Suprapubic skin (tissue), 4 donors: ENCODE data around the gene MYO5B. TPM values are rescaled to one million over a fixed set of nuclear protein-coding genes. Genes with fewer than 3 reads are reported as not detected.
"Not testable (repeated sequence)": the region's sequence is repeated elsewhere in the genome, so short reads cannot be mapped to it uniquely, and the experiment has no call there.

Experiments
- DNase-seq, 2 donors: peaks; one replicate each; pipeline ENCODE4 v3.0.0-alpha.2; 2019; ENCODE audit warnings: low spot score in 2 of 2
- H3K27ac ChIP-seq: fragments of 200-600 bp; sonication (generic); one replicate; pipeline ENCODE4 v1.5.1; 2019
- H3K27me3 ChIP-seq: fragments of 200-600 bp; sonication (generic); one replicate; pipeline ENCODE4 v1.5.1; 2019
- H3K36me3 ChIP-seq: fragments of 200-600 bp; sonication (generic); one replicate; pipeline ENCODE4 v1.5.1; 2019
- H3K4me1 ChIP-seq: fragments of 200-600 bp; sonication (generic); one replicate; pipeline ENCODE4 v1.5.1; 2019
- H3K4me3 ChIP-seq: fragments of 200-600 bp; sonication (generic); one replicate; pipeline ENCODE4 v1.5.1; 2019; ENCODE audit warnings: mild to moderate bottlenecking
- H3K9me3 ChIP-seq: fragments of 200-600 bp; sonication (generic); one replicate; pipeline ENCODE4 v1.5.1; 2019
- EP300 ChIP-seq: sonication (generic); formaldehyde crosslinking; IDR thresholded peaks from one replicate; pipeline ENCODE4 v1.6.1; 2017; ENCODE audit warnings: antibody characterized with exemption
- POLR2A ChIP-seq, 2 donors: fragments of 450-650 bp; IDR thresholded peaks; one replicate each; pipeline ENCODE4 v1.6.1; 2017; ENCODE audit warnings: antibody characterized with exemption in 2 of 2, mild to moderate bottlenecking in 2 of 2, moderate library complexity in 2 of 2
- POLR2AphosphoS5 ChIP-seq, 3 donors: sonication (generic); formaldehyde crosslinking; IDR thresholded peaks; one replicate each; pipeline ENCODE4 v1.6.1; 2017; ENCODE audit warnings: antibody characterized with exemption in 3 of 3
- WGBS: methylation state at CpG from one replicate; pipeline ENCODE4 v1.1.5; 2018; 5-methylcytosine and 5-hydroxymethylcytosine counted together
- total RNA-seq, 4 donors: library from RNA; depleted of rRNA; stranded (reverse); fragments of >200 nt; gene quantifications; one replicate each; pipeline ENCODE4 v1.1.0, GENCODE V29; 2016
- TF ChIP-seq, protein P1 (sequence below), 2 donors: fragments of 200-600 bp in 1 of 2; fragments of 450-650 bp in 1 of 2; sonication (generic) in 1 of 2; IDR thresholded peaks; one replicate each; pipeline ENCODE4 v1.5.1; 2016 to 2019; ENCODE audit warnings: antibody characterized with exemption in 2 of 2, mild to moderate bottlenecking in 1 of 2, moderate library complexity in 1 of 2

Gene MYO5B
- total RNA-seq, 4 donors from 2014 or later = 30.3 to 44.4 (median 40.7) TPM

DNA sequence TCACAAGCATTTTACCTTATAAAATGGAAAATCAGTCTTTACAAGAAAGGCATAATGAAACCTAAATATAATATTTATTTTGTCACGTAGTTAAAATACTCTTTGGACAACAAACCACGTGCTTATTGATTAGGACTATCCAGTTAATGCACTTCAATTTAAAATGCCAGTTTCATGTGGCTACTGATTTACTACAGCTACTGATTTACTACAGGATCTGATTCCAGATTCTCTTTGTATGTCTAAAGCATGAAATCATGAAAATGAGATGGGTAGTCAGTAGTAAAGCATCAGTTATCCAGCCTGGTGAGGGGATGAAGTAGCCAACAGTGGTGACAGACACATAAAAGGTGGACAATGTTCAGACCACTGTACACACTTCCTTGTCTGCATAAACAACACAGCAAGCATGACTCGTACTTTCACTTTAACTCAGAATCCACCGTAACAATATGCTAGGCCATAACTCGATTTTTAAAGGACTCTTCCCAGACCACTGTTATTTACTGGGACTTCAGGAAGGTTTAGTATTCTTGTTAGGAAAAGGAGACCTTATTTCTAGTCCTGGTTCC lies 406.5 kb downstream of the MYO5B start:
- Histone ChIP-seq H3K27ac (no peak overlapping the region), H3K9me3 (no peaks in the 10 kb centered on the region), H3K36me3 (peaks cover 41% of the 10 kb centered on the region), H3K4me1 (no peaks in the 10 kb centered on the region), H3K4me3 (no peak overlapping the region), H3K27me3 (no peaks in the 10 kb centered on the region)
- 68% methylated on average over 5 of the region's 5 CpGs for WGBS
- no peak for TF ChIP-seq POLR2AphosphoS5 (IDR thresholded peaks at IDR 0.05)
- TF ChIP-seq EP300 = no peak
- TF ChIP-seq POLR2A (IDR thresholded peaks at IDR 0.05) = no peak
- TF ChIP-seq, protein P1, sequence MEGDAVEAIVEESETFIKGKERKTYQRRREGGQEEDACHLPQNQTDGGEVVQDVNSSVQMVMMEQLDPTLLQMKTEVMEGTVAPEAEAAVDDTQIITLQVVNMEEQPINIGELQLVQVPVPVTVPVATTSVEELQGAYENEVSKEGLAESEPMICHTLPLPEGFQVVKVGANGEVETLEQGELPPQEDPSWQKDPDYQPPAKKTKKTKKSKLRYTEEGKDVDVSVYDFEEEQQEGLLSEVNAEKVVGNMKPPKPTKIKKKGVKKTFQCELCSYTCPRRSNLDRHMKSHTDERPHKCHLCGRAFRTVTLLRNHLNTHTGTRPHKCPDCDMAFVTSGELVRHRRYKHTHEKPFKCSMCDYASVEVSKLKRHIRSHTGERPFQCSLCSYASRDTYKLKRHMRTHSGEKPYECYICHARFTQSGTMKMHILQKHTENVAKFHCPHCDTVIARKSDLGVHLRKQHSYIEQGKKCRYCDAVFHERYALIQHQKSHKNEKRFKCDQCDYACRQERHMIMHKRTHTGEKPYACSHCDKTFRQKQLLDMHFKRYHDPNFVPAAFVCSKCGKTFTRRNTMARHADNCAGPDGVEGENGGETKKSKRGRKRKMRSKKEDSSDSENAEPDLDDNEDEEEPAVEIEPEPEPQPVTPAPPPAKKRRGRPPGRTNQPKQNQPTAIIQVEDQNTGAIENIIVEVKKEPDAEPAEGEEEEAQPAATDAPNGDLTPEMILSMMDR (IDR thresholded peaks at IDR 0.05) = no peak
- no peak for DNase-seq

DNA sequence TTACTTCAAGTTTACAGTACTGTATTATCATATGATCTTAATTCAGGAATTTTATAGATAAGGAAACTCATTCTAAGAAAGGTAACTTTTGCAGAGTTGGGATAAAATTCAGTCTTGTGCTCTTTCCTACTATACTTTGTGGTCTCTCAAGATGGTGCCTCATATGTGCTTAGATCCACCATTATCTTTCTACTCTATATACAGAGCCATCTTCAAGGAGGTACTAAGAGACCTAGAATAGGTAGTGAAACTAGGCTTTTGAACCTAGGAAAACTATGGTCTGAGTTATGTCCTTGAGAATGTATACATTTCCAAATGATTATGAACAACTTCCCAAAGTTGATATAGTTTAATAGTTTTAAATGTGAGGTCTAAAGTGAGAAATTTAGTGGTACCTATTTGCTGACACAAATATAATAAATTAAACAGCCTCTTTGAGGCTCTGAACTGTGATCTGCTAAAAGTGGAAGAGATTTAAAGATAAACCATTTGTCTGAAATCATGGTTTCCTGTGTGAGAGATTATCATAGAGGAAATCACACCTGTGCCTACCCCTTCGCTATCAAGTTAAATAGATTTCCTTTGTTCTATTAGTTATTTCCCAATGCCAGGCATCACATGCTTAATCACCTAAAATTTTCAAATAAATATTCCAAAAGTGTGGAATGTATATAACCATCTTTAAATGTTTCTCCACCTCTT lies 408.8 kb downstream of the MYO5B start:
- Histone ChIP-seq H3K36me3 (peaks cover 47% of the 10 kb centered on the region), H3K9me3 (no peaks in the 10 kb centered on the region), H3K27me3 (no peaks in the 10 kb centered on the region), H3K4me3 (no peak overlapping the region), H3K27ac (no peak overlapping the region), H3K4me1 (no peaks in the 10 kb centered on the region)
- 89% methylated on average over 1 of the region's 1 CpG for WGBS
- TF ChIP-seq EP300 = no peak
- TF ChIP-seq, protein P1 (IDR thresholded peaks at IDR 0.05) = no peak
- no peak for TF ChIP-seq POLR2AphosphoS5 (IDR thresholded peaks at IDR 0.05)
- no peak for DNase-seq

DNA sequence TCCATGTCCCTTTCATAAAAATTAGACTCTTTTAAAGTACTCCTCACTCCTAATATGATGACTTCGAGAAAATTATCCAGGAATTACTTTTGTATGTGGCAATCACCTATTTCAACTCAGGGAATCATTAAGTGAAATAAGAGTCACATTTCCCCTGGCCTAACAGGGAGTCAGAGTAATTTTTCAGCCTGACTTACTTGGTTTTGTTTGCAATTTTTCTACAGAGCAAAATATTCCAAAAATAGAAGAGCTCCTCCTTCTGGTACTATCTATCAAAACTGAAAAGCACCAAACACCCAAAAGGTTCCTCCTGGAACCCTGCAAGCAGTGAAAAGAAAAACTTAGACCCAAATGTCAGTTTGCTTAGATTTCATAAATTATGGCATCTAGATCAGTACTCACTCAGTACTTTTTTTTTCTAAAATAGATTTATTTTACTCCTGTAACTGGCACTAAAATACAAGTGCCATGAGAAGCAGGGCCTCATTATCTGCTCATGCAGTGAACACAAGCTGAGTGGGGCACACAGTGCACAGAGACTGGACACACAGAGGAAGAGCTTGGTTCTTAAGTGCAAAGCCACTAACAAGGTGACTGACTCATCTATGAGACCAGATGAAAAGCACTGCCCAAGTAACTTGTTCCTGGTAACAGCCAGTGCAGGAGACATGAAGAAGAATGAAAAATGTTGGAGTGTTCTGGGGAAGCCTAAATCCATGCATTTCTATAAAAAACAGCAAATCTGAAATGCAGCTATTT lies 410.3 kb downstream of the MYO5B start:
- H3K27me3 ChIP-seq = no peaks in the 10 kb centered on the region
- no peak for DNase-seq
- H3K36me3 ChIP-seq = peaks cover 46% of the 10 kb centered on the region
- 78% methylated on average over 1 of the region's 1 CpG for WGBS
- no peak overlapping the region for H3K27ac ChIP-seq
- TF ChIP-seq EP300 = no peak
- no peak for TF ChIP-seq POLR2AphosphoS5 (IDR thresholded peaks at IDR 0.05)
- TF ChIP-seq POLR2A (IDR thresholded peaks at IDR 0.05) = no peak
- TF ChIP-seq, protein P1 (IDR thresholded peaks at IDR 0.05) = no peak
- H3K4me3 ChIP-seq = no peak overlapping the region
- H3K4me1 ChIP-seq = no peaks in the 10 kb centered on the region
- no peaks in the 10 kb centered on the region for H3K9me3 ChIP-seq

DNA sequence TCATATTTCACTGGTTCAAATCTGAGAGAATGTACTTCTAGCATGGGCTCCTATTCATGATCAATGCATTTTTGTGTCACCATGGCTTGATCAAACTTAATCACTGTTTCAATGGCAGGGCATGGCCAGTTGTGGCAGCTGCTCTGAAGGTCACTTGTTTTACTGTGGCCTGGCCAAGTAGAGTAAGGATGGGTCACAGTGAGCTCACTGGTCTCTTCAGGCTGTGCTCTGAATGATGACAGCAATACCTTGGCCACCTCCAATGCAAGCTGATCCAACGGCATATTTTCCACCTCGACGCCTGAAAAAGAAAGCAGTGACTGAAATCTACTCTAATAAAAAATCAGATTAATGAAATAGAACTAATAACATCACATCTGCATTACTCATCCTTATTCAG lies 411.3 kb downstream of the MYO5B start:
- not testable (repeated sequence) for H3K27me3 ChIP-seq, H3K27ac ChIP-seq, DNase-seq, H3K9me3 ChIP-seq, H3K4me1 ChIP-seq, H3K4me3 ChIP-seq
- peaks cover 47% of the 10 kb centered on the region for H3K36me3 ChIP-seq
- WGBS = 93% methylated on average over 3 of the region's 3 CpGs

DNA sequence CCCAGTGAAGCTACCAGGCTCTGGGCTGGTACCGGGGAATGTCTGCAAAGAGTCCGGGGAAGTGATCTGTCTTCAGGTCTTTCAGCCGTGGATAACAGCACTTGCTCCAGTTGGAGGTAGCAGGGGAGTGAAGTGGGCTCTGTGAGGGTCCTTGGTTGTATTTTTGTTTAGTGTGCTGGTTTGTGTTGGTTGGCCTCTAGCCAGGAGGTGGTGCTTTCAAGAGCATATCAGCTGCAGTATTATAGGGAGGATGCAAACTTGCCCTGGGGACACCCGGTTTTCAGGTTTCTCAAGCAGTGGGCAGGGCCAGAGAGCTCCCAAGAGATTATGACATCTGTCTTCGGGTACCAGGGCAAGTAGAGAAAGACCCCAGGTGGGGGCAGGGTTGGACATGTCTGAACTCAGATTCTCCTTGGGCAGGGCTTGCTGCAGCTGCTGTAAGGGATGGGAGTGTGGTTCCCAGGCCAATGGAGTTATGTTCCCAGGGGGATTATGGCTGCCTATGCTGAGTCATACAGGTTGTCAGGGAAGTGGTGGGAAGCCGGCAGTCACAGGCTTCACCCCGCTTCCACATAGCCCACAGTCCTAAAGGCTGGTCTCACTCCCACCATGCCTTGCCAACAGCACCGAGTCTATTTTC lies 416.0 kb downstream of the MYO5B start:
- H3K27me3 ChIP-seq = no peaks in the 10 kb centered on the region
- no peaks in the 10 kb centered on the region for H3K4me1 ChIP-seq
- TF ChIP-seq EP300 (no peak), POLR2A (IDR thresholded peaks at IDR 0.05) (no peak), POLR2AphosphoS5 (IDR thresholded peaks at IDR 0.05) (no peak)
- TF ChIP-seq, protein P1 (IDR thresholded peaks at IDR 0.05) = no peak
- 54% methylated on average over 5 of the region's 8 CpGs for WGBS
- H3K36me3 ChIP-seq = peaks cover 32% of the 10 kb centered on the region
- peaks cover 4% of the 10 kb centered on the region for H3K9me3 ChIP-seq
- no peak for DNase-seq
- H3K27ac ChIP-seq = no peak overlapping the region
- no peak overlapping the region for H3K4me3 ChIP-seq

Other genes starting within 250 kb of the MYO5B start
- gene CFAP53, start 71.3 kb upstream of the MYO5B start, total RNA-seq = under 1 TPM in 1 of 4 donors, not detected in 3; 0.34 TPM
- 100 to 1,000 TPM; 107 to 145 (median 110) TPM for gene MBD1, start 86.4 kb upstream of the MYO5B start, total RNA-seq
- gene CXXC1, start 92.5 kb upstream of the MYO5B start, total RNA-seq = 100 to 1,000 TPM; 102 to 193 (median 107) TPM
- gene SKA1, start 179.9 kb upstream of the MYO5B start, total RNA-seq = 1 to 10 TPM in 1 of 4 donors, under 1 TPM in 3; 0.51 to 2.9 (median 0.92) TPM